ENCODE measurements around the gene LRRC3C.
"Not testable (repeated sequence)": the region's sequence is repeated elsewhere in the genome, so short reads cannot be mapped to it uniquely, and the experiment has no call there.

LRRC3C gene

GRCh38 chr17:39927101-39927928 is at the start of gene LRRC3C, which contains the start of gene ORMDL3:
LRRC3C (plus strand) TSS chr17:39927732; CDS start chr17:39941524, 13,792 bp downstream.
ORMDL3 (minus strand) TSS chr17:39927601; CDS start chr17:39924203, 3,398 bp downstream.
- peak within 1 kb of the TSS; percentile 74 for H3K9ac ChIP-seq (ENCODE audit: low read depth, low read length)
- no peaks in the 10 kb centered on the region for H3K9me3 ChIP-seq (ENCODE audit: control insufficient read depth, insufficient read depth, low read length)
- no peaks in the 10 kb centered on the region; the same call in none of the 2 replicates for H3K4me1 ChIP-seq (ENCODE audit: insufficient read depth, low read length)

DNA sequence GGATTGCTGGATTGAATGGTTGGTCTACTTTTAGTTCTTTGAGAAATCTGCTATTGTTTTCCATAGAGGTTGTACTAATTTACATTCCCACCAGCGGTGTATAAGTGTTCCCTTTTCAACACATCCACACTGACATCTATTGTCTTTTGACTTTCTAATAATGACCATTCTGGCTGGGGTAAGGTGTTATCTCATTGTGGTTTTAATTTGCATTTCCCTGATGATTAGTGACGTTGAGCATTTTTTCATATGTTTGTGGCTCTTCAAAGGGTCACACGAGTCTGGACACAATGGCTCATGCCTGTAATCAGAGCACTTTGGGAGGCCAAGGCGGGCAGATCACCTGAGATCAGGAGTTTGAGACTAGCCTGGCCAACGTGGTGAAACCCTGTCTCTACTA is 41.4 kb upstream of the LRRC3C start:
- H3K9me3 ChIP-seq (ENCODE audit: control insufficient read depth, insufficient read depth, low read length); H3K9ac ChIP-seq (ENCODE audit: low read depth, low read length); H3K36me3 ChIP-seq (ENCODE audit: insufficient read depth, low read length); H3K4me1 ChIP-seq (ENCODE audit: insufficient read depth, low read length): not testable (repeated sequence)

More at GRCh38 chr17:39927101-39927928, at the start of gene LRRC3C, which contains the start of gene ORMDL3:
- H3K36me3 ChIP-seq (ENCODE audit: insufficient read depth, low read length): peaks cover 3% of the 10 kb centered on the region

GRCh38 chr17:39887078-39887477 is 40.5 kb upstream of the LRRC3C start:
- Histone ChIP-seq H3K4me1 (ENCODE audit: insufficient read depth, low read length) (no peaks in the 10 kb centered on the region), H3K9ac (ENCODE audit: low read depth, low read length) (no peak overlapping the region), H3K9me3 (ENCODE audit: control insufficient read depth, insufficient read depth, low read length) (no peaks in the 10 kb centered on the region), H3K36me3 (ENCODE audit: insufficient read depth, low read length) (no peaks in the 10 kb centered on the region)

- no peaks in the 10 kb centered on the region for H3K4me1 ChIP-seq (ENCODE audit: insufficient read depth, low read length)
- H3K9ac ChIP-seq (ENCODE audit: low read depth, low read length): no peak overlapping the region
- no peaks in the 10 kb centered on the region for H3K36me3 ChIP-seq (ENCODE audit: insufficient read depth, low read length)
These were observed 38.3 kb upstream of the LRRC3C start for GRCh38 chr17:39889200-39889599.

DNA sequence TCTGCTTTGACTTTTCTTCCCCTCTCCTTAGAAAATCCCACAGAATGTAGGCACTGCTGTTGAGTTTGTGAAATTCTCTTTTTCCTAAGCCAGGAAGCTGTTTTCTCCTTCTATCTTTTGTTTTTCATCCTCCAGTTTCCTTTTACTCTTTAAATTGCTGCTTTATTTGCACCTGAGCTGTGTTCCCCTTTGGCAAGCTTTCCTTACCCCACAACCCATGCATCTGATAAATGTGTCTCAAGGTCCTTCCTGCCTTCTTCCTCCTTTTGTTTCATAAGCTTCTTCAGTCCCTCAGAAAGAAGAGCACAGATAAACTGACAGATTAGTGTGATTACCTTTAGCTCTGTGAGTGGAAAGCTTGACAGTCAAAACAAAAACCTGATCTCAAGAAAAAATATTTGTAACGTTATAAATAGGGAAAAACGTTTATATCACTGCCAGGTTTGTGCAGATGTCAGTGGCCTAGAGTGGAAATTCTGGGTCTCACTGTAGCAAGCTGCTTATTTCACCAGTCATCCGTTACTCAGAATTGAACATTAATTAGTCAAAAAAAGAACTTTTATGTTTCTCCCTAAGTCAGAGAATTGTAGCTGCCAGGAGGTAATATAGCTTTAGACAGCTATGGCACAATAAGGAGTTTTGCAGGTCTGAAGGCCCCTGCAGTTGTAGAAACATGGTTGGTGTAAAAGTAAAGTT is 32.7 kb upstream of the LRRC3C start:
- H3K36me3 ChIP-seq (ENCODE audit: insufficient read depth, low read length): no peaks in the 10 kb centered on the region
- no peak overlapping the region for H3K9ac ChIP-seq (ENCODE audit: low read depth, low read length)
- no peaks in the 10 kb centered on the region for H3K4me1 ChIP-seq (ENCODE audit: insufficient read depth, low read length)
- H3K9me3 ChIP-seq (ENCODE audit: control insufficient read depth, insufficient read depth, low read length): no peaks in the 10 kb centered on the region

More at GRCh38 chr17:39889200-39889599, 38.3 kb upstream of the LRRC3C start:
- no peaks in the 10 kb centered on the region for H3K9me3 ChIP-seq (ENCODE audit: control insufficient read depth, insufficient read depth, low read length)

GRCh38 chr17:39898088-39898487 is 29.4 kb upstream of the LRRC3C start:
- no peak overlapping the region for H3K9ac ChIP-seq (ENCODE audit: low read depth, low read length)

DNA sequence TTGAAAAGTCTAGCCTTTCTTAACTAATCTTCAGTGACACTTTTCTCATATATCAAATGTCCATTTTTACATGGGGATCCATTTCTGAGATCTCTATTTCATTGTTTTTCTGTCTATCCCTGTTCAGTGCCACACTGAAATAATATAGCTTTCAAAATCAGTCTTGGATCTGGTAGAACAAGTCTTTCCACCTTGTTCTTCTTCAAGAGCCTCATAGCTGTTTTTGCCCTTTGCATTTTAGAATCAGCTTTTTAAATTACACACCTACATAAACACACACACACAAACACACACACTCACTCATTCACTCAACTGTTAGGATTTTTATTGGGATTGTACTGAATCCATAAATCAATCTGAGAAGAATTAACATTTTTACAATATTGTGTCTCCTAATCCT is 28.3 kb upstream of the LRRC3C start:
- Histone ChIP-seq H3K4me1 (ENCODE audit: insufficient read depth, low read length) (no peaks in the 10 kb centered on the region), H3K9ac (ENCODE audit: low read depth, low read length) (no peak overlapping the region), H3K9me3 (ENCODE audit: control insufficient read depth, insufficient read depth, low read length) (no peaks in the 10 kb centered on the region), H3K36me3 (ENCODE audit: insufficient read depth, low read length) (no peaks in the 10 kb centered on the region)

More at GRCh38 chr17:39898088-39898487, 29.4 kb upstream of the LRRC3C start:
- Histone ChIP-seq H3K36me3 (ENCODE audit: insufficient read depth, low read length) (no peaks in the 10 kb centered on the region), H3K9me3 (ENCODE audit: control insufficient read depth, insufficient read depth, low read length) (no peaks in the 10 kb centered on the region), H3K4me1 (ENCODE audit: insufficient read depth, low read length) (no peaks in the 10 kb centered on the region)

GRCh38 chr17:39902027-39902426 is 25.5 kb upstream of the LRRC3C start:
- not testable (repeated sequence) for H3K36me3 ChIP-seq (ENCODE audit: insufficient read depth, low read length); H3K4me1 ChIP-seq (ENCODE audit: insufficient read depth, low read length); H3K9ac ChIP-seq (ENCODE audit: low read depth, low read length); H3K9me3 ChIP-seq (ENCODE audit: control insufficient read depth, insufficient read depth, low read length)

- H3K9ac ChIP-seq (ENCODE audit: low read depth, low read length): no peak overlapping the region
These were observed 24.2 kb upstream of the LRRC3C start for GRCh38 chr17:39903158-39903884.

DNA sequence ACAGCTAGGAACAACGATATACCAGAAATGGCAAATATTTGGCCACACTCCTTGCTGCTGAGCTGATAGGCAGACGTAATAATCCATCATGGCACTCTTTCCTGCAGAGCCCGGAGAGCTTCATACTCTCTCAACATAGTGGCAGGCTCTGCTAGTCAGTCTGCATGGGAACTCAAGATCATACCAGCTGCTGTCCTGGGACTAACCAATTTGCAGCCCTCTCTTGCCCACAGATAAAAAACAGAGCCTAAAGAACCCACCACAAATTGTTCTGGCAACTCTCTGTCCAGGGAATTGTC is 22.6 kb upstream of the LRRC3C start:
- Histone ChIP-seq H3K36me3 (ENCODE audit: insufficient read depth, low read length) (peaks cover 6% of the 10 kb centered on the region; the same call in 1 of the 2 replicates), H3K9ac (ENCODE audit: low read depth, low read length) (no peak overlapping the region), H3K4me1 (ENCODE audit: insufficient read depth, low read length) (no peaks in the 10 kb centered on the region), H3K9me3 (ENCODE audit: control insufficient read depth, insufficient read depth, low read length) (no peaks in the 10 kb centered on the region)

More at GRCh38 chr17:39903158-39903884, 24.2 kb upstream of the LRRC3C start:
- no peaks in the 10 kb centered on the region for H3K4me1 ChIP-seq (ENCODE audit: insufficient read depth, low read length)
- no peaks in the 10 kb centered on the region for H3K9me3 ChIP-seq (ENCODE audit: control insufficient read depth, insufficient read depth, low read length)
- H3K36me3 ChIP-seq (ENCODE audit: insufficient read depth, low read length): 0 out of 2 replicates have a peak, but pooled peaks cover 2% of the 10 kb centered on the region

- H3K36me3 ChIP-seq (ENCODE audit: insufficient read depth, low read length): peaks cover 6% of the 10 kb centered on the region; the same call in 1 of the 2 replicates
- no peaks in the 10 kb centered on the region for H3K4me1 ChIP-seq (ENCODE audit: insufficient read depth, low read length)
These were observed 18.7 kb upstream of the LRRC3C start for GRCh38 chr17:39908789-39909352.

DNA sequence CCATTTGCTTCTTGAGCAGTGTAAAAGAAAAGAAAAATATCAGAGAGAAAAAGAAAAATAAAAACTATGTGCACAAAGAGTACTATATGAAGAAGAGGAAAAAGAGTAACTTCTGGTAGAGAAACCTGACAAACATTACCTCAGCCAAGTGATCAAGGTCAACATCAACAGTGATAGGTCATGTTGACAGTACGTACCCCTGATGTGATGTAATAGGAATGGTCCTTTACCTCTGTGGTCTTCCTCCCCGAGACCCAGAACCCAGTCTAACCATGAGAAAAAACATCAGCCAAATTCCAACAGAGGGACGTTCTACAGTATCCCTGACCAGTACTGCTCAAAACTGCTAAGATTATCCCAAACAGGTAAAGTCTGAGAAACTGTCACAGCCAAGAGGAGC is 13.5 kb upstream of the LRRC3C start:
- Histone ChIP-seq H3K36me3 (ENCODE audit: insufficient read depth, low read length) (peaks cover 4% of the 10 kb centered on the region), H3K4me1 (ENCODE audit: insufficient read depth, low read length) (no peaks in the 10 kb centered on the region), H3K9me3 (ENCODE audit: control insufficient read depth, insufficient read depth, low read length) (no peaks in the 10 kb centered on the region), H3K9ac (ENCODE audit: low read depth, low read length) (no peak overlapping the region)

More at GRCh38 chr17:39908789-39909352, 18.7 kb upstream of the LRRC3C start:
- no peaks in the 10 kb centered on the region for H3K9me3 ChIP-seq (ENCODE audit: control insufficient read depth, insufficient read depth, low read length)
- H3K9ac ChIP-seq (ENCODE audit: low read depth, low read length): no peak overlapping the region

GRCh38 chr17:39915559-39915958 is 12.0 kb upstream of the LRRC3C start:
- H3K4me1 ChIP-seq (ENCODE audit: insufficient read depth, low read length): no peaks in the 10 kb centered on the region
- no peak overlapping the region for H3K9ac ChIP-seq (ENCODE audit: low read depth, low read length)
- no peaks in the 10 kb centered on the region for H3K9me3 ChIP-seq (ENCODE audit: control insufficient read depth, insufficient read depth, low read length)
- peaks cover 5% of the 10 kb centered on the region for H3K36me3 ChIP-seq (ENCODE audit: insufficient read depth, low read length)

DNA sequence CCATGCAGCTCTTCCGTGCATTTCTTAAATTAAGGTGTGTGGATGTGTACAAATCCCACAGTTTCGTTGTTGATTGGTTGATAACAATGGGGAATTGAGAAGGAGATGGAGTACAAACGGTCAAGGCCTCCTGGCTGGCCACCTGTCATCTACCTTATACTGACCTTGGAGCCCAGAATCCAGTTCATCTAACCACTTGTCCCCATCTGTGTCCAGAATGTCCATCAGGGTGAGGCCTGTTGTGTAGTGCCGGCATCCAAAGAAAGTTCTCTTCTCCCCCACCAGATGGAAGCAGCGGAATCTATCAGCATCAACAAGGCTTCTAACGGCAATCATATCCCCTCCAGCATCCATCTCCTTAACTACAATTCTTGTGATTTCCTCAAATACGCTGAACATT is 10.6 kb upstream of the LRRC3C start:
- Histone ChIP-seq H3K4me1 (ENCODE audit: insufficient read depth, low read length) (no peaks in the 10 kb centered on the region), H3K9me3 (ENCODE audit: control insufficient read depth, insufficient read depth, low read length) (no peaks in the 10 kb centered on the region), H3K36me3 (ENCODE audit: insufficient read depth, low read length) (peaks cover 6% of the 10 kb centered on the region), H3K9ac (ENCODE audit: low read depth, low read length) (no peak overlapping the region)

Data from ES-I3 (cell line).